ENCODE results near the gene HS3ST4. TPM values are rescaled to one million over a fixed set of nuclear protein-coding genes. Genes with fewer than 3 reads are reported as not detected.
"Not testable (repeated sequence)": the region's sequence is repeated elsewhere in the genome, so short reads cannot be mapped to it uniquely, and the experiment has no call there.

HS3ST4 gene
- total RNA-seq, 1 donor from 2014 or later: 0.18 TPM

- Histone ChIP-seq H3K27ac (no peak overlapping the region), H3K36me3 (no peaks in the 10 kb centered on the region), H3K9me3 (peaks cover 6% of the 10 kb centered on the region), H3K4me1 (no peaks in the 10 kb centered on the region), H3K4me3 (no peak overlapping the region), H3K27me3 (ENCODE audit: low read depth) (no peaks in the 10 kb centered on the region)
- intact Hi-C loops (cut with DNase I): no loop called here
- DNase-seq (no peak), ATAC-seq (no peak)
- TF ChIP-seq CTCF (IDR thresholded peaks at IDR 0.05): no peak
Observed at GRCh38 chr16:26019381-26020242, 327.9 kb downstream of the HS3ST4 start.

GRCh38 chr16:26026709-26027450 lies 335.1 kb downstream of the HS3ST4 start:
- H3K4me3 ChIP-seq: no peak overlapping the region
- no peaks in the 10 kb centered on the region for H3K27me3 ChIP-seq (ENCODE audit: low read depth)
- H3K36me3 ChIP-seq: no peaks in the 10 kb centered on the region
- no peak for TF ChIP-seq CTCF (IDR thresholded peaks at IDR 0.05)
- H3K27ac ChIP-seq: no peak overlapping the region
- no peak for DNase-seq
- H3K4me1 ChIP-seq: no peaks in the 10 kb centered on the region
- no peak for ATAC-seq
- no peaks in the 10 kb centered on the region for H3K9me3 ChIP-seq
- intact Hi-C loops (cut with DNase I): no loop called here

- Histone ChIP-seq H3K36me3 (no peaks in the 10 kb centered on the region), H3K4me3 (no peak overlapping the region), H3K9me3 (no peaks in the 10 kb centered on the region), H3K27me3 (ENCODE audit: low read depth) (no peaks in the 10 kb centered on the region), H3K4me1 (no peaks in the 10 kb centered on the region), H3K27ac (no peak overlapping the region)
- ATAC-seq (no peak), DNase-seq (no peak)
- no peak for TF ChIP-seq CTCF (IDR thresholded peaks at IDR 0.05)
- intact Hi-C loops (cut with DNase I): no loop called here
Observed at GRCh38 chr16:26031286-26031685, 339.5 kb downstream of the HS3ST4 start.

GRCh38 chr16:26032661-26033060 lies 340.9 kb downstream of the HS3ST4 start:
- H3K9me3 ChIP-seq; intact Hi-C loops (cut with DNase I); ATAC-seq; DNase-seq; H3K36me3 ChIP-seq; H3K4me1 ChIP-seq; H3K4me3 ChIP-seq; H3K27ac ChIP-seq; H3K27me3 ChIP-seq (ENCODE audit: low read depth): not testable (repeated sequence)

- no peaks in the 10 kb centered on the region for H3K4me1 ChIP-seq
- ATAC-seq (no peak), DNase-seq (no peak)
- H3K4me3 ChIP-seq: no peak overlapping the region
- H3K27me3 ChIP-seq (ENCODE audit: low read depth): no peaks in the 10 kb centered on the region
- intact Hi-C loops (cut with DNase I): no loop called here
- no peak overlapping the region for H3K27ac ChIP-seq
- TF ChIP-seq CTCF (IDR thresholded peaks at IDR 0.05): no peak
- H3K36me3 ChIP-seq: no peaks in the 10 kb centered on the region
- no peaks in the 10 kb centered on the region for H3K9me3 ChIP-seq
Observed at GRCh38 chr16:26041952-26042668, 350.4 kb downstream of the HS3ST4 start.

All from lower lobe of right lung (tissue), 2 donors.